Measurements from ENCODE around the gene EXOC6. TPM values are rescaled to one million over a fixed set of nuclear protein-coding genes. Genes with fewer than 3 reads are reported as not detected.

Gene EXOC6
- total RNA-seq, 4 donors from 2014 or later = 14.1 to 34.9 (median 16.2) TPM

DNA sequence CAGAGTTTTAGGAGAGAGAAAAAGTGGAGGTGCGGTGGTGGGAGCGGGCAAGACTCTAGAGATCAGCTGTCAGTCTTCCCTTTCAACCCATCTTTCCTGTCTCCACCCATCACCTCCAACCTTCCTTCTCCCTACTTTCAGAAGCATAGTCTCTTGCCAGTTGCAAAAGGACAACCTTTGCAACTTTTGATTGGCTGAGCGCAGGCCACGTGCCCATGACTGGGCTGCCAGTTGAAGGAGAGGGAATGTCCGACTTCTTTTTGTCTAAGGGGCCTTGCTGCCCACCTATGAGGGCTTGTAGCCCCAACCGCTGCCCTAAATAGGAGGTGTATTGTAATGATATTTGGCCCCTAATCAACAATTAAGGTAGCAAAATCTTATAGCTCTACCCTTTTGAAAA, 238.0 kb downstream of the EXOC6 start:
- Histone ChIP-seq H3K27ac (replicated peaks in 1 of 4) (no peak overlapping the region), H3K9me3 (no peaks in the 10 kb centered on the region), H3K27me3 (no peaks in the 10 kb centered on the region), H3K36me3 (no peaks in the 10 kb centered on the region), H3K4me1 (no peaks in the 10 kb centered on the region), H3K4me3 (no peak overlapping the region)
- intact Hi-C loops (cut with DNase I) = loop anchor here (10.0 kb wide), 1 partner anchor 269 kb away; no protein-coding TSS in a partner anchor
- DNase-seq (ENCODE audit: extremely low spot score) = peak; percentile 21
- no peak for TF ChIP-seq POLR2A (IDR thresholded peaks at IDR 0.05; ENCODE audit: low read depth)
- TF ChIP-seq, protein P1, sequence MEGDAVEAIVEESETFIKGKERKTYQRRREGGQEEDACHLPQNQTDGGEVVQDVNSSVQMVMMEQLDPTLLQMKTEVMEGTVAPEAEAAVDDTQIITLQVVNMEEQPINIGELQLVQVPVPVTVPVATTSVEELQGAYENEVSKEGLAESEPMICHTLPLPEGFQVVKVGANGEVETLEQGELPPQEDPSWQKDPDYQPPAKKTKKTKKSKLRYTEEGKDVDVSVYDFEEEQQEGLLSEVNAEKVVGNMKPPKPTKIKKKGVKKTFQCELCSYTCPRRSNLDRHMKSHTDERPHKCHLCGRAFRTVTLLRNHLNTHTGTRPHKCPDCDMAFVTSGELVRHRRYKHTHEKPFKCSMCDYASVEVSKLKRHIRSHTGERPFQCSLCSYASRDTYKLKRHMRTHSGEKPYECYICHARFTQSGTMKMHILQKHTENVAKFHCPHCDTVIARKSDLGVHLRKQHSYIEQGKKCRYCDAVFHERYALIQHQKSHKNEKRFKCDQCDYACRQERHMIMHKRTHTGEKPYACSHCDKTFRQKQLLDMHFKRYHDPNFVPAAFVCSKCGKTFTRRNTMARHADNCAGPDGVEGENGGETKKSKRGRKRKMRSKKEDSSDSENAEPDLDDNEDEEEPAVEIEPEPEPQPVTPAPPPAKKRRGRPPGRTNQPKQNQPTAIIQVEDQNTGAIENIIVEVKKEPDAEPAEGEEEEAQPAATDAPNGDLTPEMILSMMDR (IDR thresholded peaks at IDR 0.05) = no peak
- TF ChIP-seq EP300 (IDR thresholded peaks at IDR 0.05) = no peak
- no peak for TF ChIP-seq POLR2AphosphoS5 (IDR thresholded peaks at IDR 0.05)
- WGBS = 92% methylated on average over 6 of the region's 6 CpGs

DNA sequence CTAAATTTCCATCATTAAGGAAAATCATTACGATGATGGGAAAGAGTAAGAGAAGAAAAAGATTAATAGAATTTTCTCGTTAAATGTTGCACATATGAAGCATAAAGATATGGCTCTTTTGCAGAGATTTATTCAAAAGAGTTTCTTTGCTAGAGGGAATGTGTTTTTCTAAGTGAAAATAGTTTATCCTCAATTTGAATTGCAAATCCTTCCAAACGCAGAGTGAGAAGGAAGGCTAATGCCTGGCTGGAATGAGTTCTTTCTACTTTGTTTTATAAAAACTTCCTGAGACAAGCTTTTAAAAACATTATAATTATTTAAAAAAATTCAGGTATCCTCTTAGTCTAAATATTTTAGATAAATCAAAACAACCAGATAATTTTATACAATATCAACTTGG, 239.5 kb downstream of the EXOC6 start:
- 75% methylated on average over 3 of the region's 3 CpGs for WGBS
- H3K36me3 ChIP-seq = no peaks in the 10 kb centered on the region
- DNase-seq (ENCODE audit: extremely low spot score) = no peak
- H3K27me3 ChIP-seq = no peaks in the 10 kb centered on the region
- H3K4me3 ChIP-seq = no peak overlapping the region
- no peak for TF ChIP-seq POLR2AphosphoS5 (IDR thresholded peaks at IDR 0.05)
- TF ChIP-seq POLR2A (IDR thresholded peaks at IDR 0.05; ENCODE audit: low read depth) = no peak
- TF ChIP-seq, protein P1 (IDR thresholded peaks at IDR 0.05) = no peak
- no peak for TF ChIP-seq EP300 (IDR thresholded peaks at IDR 0.05)
- no peaks in the 10 kb centered on the region for H3K9me3 ChIP-seq
- H3K27ac ChIP-seq (replicated peaks in 1 of 4) = no peak overlapping the region
- H3K4me1 ChIP-seq = no peaks in the 10 kb centered on the region
- intact Hi-C loops (cut with DNase I) = loop anchor here (10.0 kb wide), 1 partner anchor 267 kb away; no protein-coding TSS in a partner anchor

DNA sequence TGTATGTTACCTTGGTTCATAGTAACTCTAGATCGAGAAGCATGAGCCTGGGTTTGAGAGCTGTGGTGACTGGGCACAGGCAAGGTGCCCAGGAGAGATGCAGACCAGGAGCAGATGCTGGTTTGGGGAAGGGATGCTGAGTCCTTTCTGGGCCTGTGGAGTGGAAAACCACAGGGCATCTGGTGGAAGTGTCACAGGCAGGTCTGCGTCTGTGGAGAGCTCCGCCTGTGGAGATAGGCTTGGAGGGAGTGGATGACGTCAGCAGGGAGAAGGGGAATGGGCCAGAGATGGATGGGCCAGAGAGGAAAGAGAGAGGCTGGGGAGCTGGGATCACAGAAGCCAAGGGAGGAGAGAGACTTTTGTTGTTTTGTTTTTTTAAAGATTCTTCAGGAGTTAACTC, 240.1 kb downstream of the EXOC6 start:
- WGBS = 81% methylated on average over 4 of the region's 4 CpGs
- Histone ChIP-seq H3K4me3 (no peak overlapping the region), H3K27me3 (no peaks in the 10 kb centered on the region), H3K9me3 (no peaks in the 10 kb centered on the region), H3K4me1 (no peaks in the 10 kb centered on the region), H3K36me3 (no peaks in the 10 kb centered on the region), H3K27ac (replicated peaks in 1 of 4) (no peak overlapping the region)
- no peak for TF ChIP-seq EP300 (IDR thresholded peaks at IDR 0.05)
- TF ChIP-seq, protein P1 (IDR thresholded peaks at IDR 0.05) = no peak
- TF ChIP-seq POLR2AphosphoS5 (IDR thresholded peaks at IDR 0.05) = no peak
- intact Hi-C loops (cut with DNase I) = loop anchor here (10.0 kb wide), 1 partner anchor 266 kb away; no protein-coding TSS in a partner anchor
- peak; percentile 79 for DNase-seq (ENCODE audit: extremely low spot score)

DNA sequence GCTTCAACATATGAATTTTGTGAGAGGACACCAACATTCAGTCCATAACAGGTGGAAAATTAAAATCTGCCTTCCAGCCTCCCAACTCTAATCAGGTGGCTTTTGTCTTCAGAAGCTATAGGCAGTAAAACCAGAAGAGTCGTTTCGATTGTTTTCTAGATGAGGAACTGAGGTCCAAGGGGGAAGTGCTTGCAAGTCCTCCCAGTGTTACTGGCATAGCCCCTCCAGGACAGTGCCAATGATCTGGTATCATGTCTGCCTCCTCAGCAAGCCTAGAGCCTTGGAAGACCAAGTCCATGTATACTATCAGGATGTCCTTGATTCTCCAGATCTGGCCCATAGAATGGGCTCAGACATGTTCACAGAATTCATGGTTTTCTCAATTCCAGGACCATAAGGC, 242.3 kb downstream of the EXOC6 start:
- intact Hi-C loops (cut with DNase I) = no loop called here
- H3K27ac ChIP-seq (replicated peaks in 1 of 4) = no peak overlapping the region
- TF ChIP-seq EP300 (IDR thresholded peaks at IDR 0.05) = no peak
- TF ChIP-seq, protein P1 (IDR thresholded peaks at IDR 0.05) = no peak
- no peak for TF ChIP-seq POLR2AphosphoS5 (IDR thresholded peaks at IDR 0.05)
- no peak for TF ChIP-seq POLR2A (IDR thresholded peaks at IDR 0.05; ENCODE audit: low read depth)
- no peak overlapping the region for H3K4me3 ChIP-seq
- WGBS = 75% methylated on average over 2 of the region's 2 CpGs
- no peaks in the 10 kb centered on the region for H3K36me3 ChIP-seq
- no peaks in the 10 kb centered on the region for H3K9me3 ChIP-seq
- no peaks in the 10 kb centered on the region for H3K27me3 ChIP-seq
- no peaks in the 10 kb centered on the region for H3K4me1 ChIP-seq
- DNase-seq (ENCODE audit: extremely low spot score) = peak; percentile 21

DNA sequence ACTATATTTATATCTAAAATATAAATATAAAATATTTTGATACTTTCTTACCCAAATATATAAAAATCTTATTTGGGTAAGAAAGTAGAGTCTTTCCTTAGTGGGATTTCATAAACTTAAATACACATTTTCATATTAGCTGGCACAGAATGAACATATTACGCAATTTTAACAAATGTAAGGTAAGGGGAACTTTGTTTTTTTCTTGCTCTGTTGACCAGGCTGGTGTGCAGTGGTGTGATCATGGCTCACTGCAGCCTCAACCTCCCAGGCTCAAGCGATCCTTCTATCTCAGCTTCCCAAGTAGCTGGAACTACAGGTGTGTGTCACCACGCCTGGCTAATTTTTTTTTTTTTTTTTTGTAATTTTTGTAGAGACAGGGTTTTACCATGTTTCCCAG, 243.6 kb downstream of the EXOC6 start:
- no peaks in the 10 kb centered on the region for H3K9me3 ChIP-seq

More for the DNA sequence above, 243.6 kb downstream of the EXOC6 start:
- DNase-seq (ENCODE audit: extremely low spot score) = peak; percentile 21
- Histone ChIP-seq H3K27me3 (no peaks in the 10 kb centered on the region), H3K4me3 (no peak overlapping the region), H3K4me1 (no peaks in the 10 kb centered on the region), H3K27ac (replicated peaks in 1 of 4) (no peak overlapping the region), H3K36me3 (no peaks in the 10 kb centered on the region)
- TF ChIP-seq EP300 (IDR thresholded peaks at IDR 0.05) = no peak
- TF ChIP-seq POLR2A (IDR thresholded peaks at IDR 0.05; ENCODE audit: low read depth) = no peak
- TF ChIP-seq POLR2AphosphoS5 (IDR thresholded peaks at IDR 0.05) = no peak
- TF ChIP-seq, protein P1 (IDR thresholded peaks at IDR 0.05) = no peak
- 86% methylated on average over 3 of the region's 3 CpGs for WGBS
- intact Hi-C loops (cut with DNase I) = no loop called here
